Activated CD8-positive, alpha-beta memory T cell treated with anti-CD3 and anti-CD28 coated beads for 48 hours (primary cell): ENCODE measurements around the gene RASL10A.
A peak's percentile ranks its signal among the peaks of the same experiment; 100 is the strongest.

Experiments used
- DNase-seq, 3 experiments: peaks; one replicate each; pipeline ENCODE4 v3.0.0-alpha.2; 2020; ENCODE audit warnings: low read depth in 2 of 3, low spot score in 2 of 3

The RASL10A gene

GRCh38 chr22:29270475-29271271 is 44.8 kb downstream of the RASL10A start:
- DNase-seq: no peak

DNA sequence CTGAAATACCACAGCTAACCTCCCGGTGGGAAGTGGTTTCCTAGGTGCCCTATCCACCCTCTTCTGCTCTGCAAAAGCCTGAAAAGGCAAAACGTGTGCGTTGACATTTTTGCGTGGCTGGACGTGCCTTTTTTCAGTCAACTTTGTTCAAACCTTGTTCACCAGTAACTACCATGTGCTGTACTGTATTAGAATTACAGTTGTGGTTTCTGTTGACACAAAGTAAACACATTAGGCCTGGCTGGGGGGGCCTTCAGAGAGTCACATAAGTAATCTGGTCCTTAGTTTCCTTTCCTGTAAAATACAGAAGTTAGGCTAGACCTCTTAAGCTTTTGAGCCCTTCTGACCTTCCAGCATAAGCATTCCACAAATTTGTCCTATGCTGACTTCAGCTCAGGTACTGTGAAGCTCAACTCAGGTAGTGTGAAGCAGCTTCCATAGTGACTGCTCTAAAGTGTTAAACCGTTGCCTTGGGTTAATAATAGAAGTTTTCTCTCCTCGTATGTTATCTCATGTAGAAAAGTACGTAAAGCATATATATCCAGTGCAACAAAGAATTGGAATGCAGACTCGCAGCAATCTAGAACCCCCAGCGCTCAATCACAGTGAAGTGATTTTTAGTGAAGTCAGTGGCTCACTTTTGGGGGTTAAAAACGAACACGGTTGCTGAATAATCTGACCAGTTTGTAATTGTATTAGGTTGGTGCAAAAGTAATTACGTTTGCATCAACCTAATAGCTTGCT is 45.6 kb downstream of the RASL10A start:
- no peak for DNase-seq

GRCh38 chr22:29269230-29269604 is 46.3 kb downstream of the RASL10A start:
- no peak for DNase-seq

DNA sequence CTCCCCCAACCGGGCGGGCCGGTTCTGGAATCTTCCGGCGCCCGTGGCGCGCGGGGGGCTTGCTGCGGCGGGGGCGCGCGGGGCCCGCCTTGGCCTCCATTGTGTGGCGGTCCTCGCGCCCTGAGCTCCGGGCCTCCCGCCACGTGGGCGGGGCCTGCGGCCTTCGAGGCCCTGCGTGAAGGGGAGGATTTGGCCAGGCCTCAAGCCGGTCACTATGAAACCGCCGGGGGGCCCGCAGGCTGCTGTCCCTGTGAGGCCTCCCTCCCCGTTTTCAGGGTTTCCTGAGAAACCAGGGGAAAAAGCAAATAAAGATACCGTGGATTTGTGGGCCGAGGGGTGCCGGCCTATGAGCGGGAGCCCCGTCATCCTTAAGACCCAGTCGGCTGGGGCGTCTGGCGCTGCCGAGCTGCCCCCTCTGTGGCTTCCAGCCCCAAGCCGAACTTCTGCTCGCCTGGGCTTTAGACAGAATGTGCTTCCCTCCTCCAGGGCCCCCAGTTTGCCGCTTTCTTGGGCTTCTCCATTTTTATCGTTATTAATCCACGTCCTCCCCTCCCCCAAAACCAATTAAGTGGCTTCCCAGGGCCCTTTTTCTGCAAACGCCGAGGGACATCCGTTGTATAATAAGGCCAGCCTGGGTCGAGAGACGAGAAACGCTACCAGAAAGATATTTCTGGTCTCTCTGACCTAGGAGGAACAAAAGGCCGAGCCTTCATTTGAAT is 46.8 kb downstream of the RASL10A start:
- DNase-seq: peak in 2 of 3 experiments; percentile 10 to 45

- DNase-seq: peak; percentile 91 to 99 (median 97)
Observed at GRCh38 chr22:29267858-29268510, 47.5 kb downstream of the RASL10A start, which contains the start of the genes EWSR1 and RHBDD3. Gene EWSR1, plus strand, starts transcription at chr22:29268268. Its CDS starts 69 bp downstream, at chr22:29268337. Gene RHBDD3, minus strand, starts transcription at chr22:29267981. Its CDS starts 2,355 bp downstream, at chr22:29265626.

DNA sequence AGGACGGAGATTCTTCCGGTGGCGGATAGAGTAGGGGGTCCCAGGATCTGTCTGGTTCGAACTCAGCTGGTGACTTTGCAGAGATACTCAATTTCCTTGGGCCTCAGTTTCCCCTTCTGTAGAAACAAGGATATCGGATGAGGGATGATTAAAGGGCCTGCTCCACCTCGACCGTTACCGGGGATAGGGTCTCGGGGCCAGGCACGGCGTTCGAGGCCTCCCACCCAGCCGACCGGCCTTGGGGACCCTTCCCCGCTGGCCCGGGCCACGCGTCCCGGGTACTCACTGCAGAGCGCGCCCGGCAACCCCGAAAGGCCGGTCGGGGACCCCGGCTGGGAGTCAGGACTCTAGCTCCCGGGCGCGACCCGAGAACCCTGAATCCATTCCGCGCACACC is 48.0 kb downstream of the RASL10A start:
- no peak for DNase-seq

- no peak for DNase-seq
Observed at GRCh38 chr22:29266564-29267461, 48.7 kb downstream of the RASL10A start.

DNA sequence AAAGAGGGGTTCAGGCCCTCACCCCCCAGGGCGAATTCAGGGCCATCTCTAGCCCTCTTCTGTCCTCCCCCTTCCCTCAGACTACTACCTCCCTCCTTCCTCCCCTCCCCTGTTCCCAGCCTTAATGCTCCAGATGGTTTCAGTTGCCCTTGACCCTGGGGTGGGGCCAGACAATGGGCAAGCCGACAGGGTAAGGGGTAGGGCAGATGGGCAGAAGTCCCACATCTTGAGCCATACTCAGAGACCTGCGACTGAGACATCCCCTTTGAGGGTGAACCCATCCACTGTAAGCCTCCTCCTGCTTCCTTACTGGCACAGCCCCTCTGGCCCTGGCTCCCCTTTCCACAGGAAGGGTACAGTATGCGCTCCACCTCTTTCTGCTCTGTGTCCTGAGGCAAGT is 49.6 kb downstream of the RASL10A start:
- no peak for DNase-seq

DNA sequence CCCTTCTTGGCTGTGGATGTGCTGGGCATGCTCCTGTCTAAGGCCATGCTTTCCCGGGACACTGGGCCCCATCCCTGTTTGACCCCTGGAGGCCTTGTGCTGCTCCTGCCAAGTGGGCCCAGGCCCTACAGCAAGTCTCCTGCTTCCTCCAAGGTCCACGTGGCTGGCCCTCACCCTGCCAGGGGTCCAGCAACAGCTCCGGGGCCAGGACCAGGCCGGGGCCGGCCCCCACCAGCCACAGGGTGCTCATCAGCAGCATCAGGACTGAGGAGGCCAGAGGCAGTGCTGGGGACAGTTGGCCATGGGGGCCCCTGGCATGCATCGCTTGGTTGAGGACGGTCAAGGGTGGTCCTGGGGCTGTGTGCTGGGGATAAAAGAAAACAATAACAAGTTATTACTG is 50.2 kb downstream of the RASL10A start:
- DNase-seq: no peak

- no peak for DNase-seq
Observed at GRCh38 chr22:29263791-29264276, 51.7 kb downstream of the RASL10A start.
